Measurements from ENCODE around the gene SORL1-AS1.
A peak's percentile ranks its signal among the peaks of the same experiment; 100 is the strongest.

The SORL1-AS1 gene

DNA sequence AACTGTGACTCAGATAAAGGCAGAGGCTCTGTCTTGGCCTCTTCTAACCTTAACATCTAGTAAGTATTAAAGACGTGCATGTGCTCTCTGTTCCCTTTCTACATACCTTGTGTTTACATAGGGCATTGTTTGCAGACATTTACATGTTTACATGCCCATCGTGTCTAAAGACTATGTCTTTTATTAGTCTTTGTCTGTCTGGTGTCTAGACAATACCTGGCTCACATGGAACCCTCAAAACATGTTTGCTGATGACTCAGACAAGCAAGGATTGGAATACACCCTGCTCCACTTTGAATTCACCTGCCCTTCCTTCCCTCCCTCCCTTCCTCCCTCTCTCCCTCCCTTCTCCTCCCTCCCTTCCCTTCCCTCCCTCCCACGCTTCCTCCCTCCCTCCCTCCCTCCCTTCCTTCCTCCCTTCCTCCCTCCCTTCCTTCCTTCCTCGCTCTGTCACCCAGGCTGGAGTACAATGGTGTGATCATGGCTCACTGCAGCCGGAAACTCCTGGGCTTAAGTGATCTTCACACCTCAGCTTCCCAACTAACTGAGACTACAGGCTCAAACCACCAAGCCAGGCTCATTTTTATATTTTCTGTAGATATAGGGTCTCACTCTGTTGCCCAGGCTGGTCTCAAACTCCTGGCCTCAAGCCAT, 23.7 kb upstream of the SORL1-AS1 start:
- no peak for DNase-seq (ENCODE audit: low read depth)

DNA sequence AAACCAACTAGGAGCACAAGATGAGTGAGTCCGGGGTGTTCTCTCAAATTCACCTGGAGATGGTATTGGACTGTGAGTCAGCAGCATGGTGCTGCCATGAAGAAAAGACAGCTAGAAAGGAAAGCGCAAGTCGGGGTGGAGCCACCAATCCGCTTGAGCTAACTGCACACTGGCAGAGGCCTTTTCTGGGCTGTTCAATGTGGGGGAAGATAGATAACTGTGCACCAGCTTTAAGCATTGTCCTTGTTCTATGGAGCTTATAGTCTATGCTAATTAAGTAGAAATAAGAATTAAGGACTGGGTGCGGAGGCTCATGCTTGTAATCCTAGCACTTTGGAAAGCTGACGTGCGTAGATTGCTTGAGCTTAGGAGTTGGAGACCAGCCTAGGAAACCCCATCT, 21.9 kb upstream of the SORL1-AS1 start:
- no peak for DNase-seq (ENCODE audit: low read depth)

DNA sequence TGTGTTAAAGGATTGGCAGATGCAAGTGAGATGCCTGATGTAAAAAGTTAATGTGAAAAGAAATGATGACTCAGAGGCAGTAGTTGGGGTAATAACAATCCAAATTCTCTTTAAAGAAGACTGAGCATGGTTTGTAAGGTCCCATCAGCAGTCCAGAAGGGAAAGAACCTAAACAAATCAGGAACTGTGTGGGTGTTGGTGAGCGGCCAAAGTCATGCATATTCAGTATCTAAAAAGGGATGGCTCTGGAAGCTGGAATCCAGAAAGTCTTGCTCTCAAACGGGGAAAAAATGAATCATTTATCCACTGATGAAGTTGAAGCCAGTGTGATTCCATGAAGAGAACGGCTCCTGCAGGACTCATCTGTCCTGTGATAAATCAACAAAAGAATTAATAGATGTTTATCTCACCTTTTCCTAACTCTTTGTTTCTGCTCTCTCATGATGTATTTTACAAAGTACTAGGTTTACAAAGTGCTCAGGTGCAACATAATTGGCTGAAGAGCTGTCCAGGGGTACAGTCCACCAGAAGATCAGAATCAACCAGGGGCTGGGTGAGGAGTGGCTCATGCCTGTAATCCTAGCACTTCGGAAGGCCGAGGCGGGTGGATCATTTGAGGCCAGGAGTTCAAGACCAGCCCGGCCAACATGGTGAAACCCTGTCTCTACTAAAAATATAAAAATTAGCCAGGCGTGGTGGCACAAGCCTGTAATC, 20.5 kb upstream of the SORL1-AS1 start:
- DNase-seq (ENCODE audit: low read depth): peak; percentile 55

DNA sequence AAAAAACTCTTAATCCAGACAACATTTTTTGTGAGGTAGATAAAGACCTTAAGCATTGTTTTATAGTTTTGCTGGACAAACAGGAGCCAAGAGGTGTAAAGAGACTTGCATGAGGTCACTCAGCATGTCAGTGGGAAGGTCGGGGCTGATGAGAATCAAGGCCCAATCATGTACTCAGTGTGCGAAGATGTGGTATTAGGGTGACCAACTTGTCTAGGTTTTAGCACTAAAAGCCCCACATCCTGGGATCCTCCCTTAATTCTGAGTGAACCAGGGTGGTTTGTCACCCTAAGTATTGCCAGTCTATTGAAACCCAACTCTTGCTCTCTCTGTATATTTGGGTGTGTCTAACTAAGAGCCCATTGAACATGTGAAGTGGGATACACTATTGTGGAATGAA, 19.5 kb upstream of the SORL1-AS1 start:
- DNase-seq (ENCODE audit: low read depth): no peak

DNA sequence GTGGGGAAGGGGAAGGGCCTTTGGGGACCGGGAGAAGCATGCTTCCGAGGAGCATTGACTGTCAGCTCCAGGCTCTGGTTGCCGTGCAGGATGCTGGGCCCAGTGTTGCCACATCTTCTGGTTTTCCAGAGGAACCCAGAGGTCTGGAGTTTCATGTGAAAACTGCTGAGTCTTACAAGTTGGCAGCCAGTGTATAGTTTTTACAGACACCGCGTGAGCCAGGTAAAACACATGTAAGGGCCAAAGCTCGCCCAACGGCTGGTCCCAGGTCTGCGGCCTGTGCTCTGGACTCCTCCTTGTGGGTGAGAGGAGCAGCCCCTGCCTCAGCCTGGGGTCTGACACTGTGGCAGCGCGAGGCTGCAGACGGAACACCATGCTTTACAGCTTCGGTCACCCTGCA, 18.4 kb upstream of the SORL1-AS1 start:
- DNase-seq (ENCODE audit: low read depth): no peak

DNA sequence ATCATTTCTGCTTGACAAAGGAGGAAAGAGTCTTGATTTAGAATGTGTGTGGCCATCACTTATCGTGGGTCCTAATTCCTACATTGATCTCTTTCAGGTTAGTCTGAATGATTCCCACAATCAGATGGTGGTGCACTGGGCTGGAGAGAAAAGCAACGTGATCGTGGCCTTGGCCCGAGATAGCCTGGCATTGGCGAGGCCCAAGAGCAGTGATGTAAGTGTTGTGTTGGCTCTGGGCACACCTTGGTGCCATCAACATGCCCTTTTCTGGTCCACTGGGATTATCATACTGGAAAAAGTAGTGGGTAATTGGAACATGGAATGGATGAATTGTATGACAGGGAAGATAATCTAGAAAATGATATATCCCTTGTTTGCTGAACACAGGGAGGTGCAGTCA, 17.1 kb upstream of the SORL1-AS1 start:
- no peak for DNase-seq (ENCODE audit: low read depth)

DNA sequence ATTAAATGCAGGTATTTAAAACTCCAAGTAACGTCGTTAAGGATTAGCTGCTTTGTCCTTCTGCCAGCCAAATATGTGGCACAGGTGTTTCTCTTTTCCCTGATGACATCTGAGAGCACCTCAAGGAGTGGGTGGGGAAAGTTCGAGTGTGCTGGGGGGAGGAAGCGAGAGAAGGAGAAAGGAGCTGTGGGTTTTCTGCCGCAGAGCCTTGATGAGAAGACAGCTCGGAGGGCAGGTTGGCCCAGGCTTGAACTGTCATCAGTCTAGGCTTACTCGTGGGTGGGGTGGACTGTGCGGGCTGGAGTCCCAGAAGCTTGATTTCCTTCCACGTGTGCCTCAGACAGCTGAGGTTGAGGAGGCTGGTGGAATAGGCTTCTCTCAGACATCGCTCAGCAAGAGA, 15.2 kb upstream of the SORL1-AS1 start:
- DNase-seq (ENCODE audit: low read depth): no peak

DNA sequence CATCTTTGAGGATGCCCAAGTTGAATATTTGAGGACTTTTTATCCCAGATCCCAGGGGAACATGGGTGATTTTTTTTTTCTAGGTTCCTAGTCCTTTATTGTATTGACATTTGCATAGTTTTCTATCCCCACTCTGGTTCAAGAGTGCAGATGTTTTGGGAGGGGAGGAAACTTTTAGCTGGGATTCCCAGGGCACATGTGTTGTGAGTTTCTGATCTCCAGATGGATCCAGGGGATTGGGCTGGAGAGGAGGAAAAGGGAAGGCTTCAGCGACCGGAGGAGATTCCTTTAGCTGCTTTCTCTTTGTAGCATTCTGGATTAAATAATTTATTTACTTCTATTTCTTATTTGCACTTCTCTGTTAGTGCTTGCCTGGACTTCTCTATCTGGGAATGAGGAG, 14.7 kb upstream of the SORL1-AS1 start:
- DNase-seq (ENCODE audit: low read depth): no peak

DNA sequence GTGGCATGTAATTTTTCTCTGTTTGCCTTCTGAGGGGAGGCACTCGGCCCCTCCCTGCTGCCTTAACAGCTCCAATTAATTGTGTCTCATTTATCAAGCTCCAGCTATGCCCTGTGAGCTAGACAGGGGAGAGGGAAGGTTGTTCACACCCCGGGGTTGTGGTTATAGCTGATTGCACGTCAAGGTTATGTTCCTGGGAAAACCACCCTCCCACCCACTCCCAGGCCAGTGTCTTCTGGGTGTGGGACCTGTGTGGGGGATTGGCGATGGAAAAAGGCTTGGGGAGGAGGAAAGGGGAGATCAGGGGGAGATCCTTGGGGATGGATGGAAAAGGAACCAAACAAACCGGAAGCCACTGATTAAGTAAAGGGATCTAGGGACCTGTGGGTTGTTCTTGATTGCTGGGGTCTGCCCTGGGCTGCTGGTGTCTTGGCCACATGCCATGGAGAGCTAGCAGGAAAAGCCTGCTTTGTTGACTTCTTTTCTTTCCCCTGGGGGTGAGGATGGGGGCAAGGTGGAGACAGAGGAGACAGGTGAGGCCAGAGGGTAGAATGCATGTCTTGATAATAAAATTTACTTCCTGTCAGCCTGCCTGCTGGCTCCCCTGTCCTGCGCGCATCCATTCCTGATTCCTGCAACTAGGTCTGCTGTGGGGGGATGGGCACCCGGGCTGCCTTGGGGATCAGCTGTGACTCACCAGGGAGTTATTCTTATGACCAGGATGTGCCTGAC, 13.5 kb upstream of the SORL1-AS1 start:
- DNase-seq (ENCODE audit: low read depth): peak; percentile 98

DNA sequence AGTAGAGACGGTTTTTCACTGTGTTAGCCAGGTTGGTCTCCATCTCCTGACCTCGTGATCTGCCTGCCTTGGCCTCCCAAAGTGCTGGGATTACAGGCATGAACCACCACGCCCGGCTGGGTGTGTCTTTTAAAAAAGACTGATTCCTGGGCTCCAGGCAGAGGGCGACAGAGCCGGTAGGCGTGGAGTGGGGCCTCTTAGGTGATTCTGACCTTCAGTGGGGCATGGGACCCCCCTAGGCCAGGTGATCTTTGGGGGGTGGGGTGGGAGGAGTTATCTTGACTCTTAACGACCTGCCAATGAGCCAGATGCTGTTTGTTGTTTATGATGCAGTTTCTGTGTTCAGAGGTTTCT, 12.9 kb upstream of the SORL1-AS1 start:
- no peak for DNase-seq (ENCODE audit: low read depth)

DNA sequence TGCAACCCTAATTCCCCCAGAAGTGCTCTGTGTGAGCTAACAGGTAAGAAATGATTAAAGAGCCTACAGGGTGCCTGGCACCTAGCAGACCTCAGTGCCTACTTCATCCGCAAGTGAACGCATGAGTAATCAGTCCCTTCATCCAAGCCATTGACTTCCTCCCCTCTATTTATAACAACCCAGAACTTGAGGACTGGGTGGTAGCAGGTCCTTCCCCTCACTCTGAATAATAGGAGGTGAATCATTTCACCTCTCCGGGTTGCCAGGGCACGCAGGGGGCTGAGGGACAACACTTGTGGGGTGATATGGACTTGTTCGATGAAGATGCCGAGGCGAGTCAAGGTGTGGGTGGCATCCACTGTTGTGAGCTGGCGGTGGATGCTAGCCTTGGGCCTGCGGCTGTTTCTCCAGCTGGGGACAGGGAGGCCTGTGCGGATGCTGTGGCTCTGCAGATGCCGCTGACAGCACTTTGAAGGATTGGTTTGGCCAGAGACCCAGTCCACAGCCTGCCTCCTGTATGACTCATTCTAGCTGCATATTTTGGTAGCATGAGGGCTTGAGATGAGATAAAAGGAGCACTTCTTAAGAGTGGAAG, 11.7 kb upstream of the SORL1-AS1 start:
- DNase-seq (ENCODE audit: low read depth): peak; percentile 94

DNA sequence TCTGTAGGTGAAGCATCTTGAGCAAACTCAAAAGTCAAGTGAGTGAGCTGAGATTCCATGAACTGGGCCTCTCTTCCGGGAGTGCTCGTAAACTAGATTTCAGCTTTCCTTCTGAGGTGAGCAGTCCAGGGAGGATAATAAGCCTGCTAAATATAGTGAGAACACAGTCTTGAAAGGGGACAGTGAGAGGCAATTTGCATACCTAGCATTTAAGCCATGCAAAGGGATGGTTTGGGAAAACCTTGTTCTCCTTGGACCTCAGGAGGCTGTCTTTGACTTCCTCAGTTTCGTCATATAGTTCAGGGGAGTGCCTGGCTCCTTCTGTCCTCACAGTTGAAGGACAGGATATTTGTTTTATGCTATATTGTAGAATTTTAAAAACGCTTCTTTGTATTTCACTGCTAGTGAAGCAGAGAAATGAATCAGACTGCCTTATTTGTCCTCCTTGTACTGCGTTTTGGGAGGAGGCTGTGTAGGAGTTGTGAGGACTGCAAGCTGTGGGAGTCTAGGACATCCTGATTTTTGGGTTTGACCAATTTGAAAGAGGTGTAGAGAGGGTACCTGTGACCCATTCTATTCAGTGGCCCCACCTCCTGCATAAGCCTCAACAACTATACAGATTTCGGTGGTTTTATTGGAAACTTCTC, 11.0 kb upstream of the SORL1-AS1 start:
- no peak for DNase-seq (ENCODE audit: low read depth)

DNA sequence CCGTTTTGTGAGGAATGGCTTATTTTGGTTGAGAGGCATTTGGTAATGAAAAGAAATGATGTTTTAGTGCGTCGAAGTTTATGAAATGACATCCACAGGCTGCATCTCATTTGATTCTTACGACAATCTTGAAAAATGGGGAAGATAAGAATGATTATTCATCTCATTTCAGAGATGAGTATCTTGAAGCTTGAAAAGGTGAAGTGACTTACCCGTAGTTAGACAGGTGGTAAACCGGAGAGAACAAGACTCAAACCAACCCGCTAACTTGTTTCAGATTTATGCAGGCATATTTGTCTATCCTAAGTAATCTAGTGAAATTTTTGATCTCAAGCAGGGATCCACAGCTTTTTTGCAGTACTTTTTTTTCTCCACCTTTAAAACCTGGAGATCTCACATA, 9.1 kb upstream of the SORL1-AS1 start:
- no peak for DNase-seq (ENCODE audit: low read depth)

DNA sequence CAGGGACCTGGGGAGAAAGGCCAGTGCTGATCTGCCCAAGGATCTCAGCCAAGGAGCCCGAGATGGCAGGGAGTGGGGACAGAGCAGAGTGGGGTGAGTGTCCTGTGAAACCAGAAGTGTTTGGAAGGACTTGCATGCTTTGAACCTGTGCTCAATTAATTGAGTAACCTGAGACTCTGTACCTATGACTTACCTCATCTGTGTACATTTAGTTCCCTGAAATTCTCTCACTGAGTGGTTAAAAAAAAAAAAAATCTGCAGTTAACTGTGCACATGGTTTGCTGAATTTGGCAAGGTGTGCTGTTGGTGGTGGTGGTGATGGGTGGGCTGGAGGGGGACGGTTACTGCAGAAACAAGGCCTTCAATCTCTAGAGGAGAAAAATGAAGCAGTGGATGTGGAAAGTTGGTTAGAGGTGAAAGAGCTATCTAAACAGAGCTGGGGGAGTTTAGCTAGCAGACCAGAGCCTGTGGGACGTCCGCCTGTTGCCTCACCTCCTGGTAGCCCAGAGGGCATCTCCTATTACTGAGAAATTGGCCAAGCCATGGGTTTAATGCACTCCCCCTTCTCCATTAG, 8.3 kb upstream of the SORL1-AS1 start:
- no peak for DNase-seq (ENCODE audit: low read depth)

DNA sequence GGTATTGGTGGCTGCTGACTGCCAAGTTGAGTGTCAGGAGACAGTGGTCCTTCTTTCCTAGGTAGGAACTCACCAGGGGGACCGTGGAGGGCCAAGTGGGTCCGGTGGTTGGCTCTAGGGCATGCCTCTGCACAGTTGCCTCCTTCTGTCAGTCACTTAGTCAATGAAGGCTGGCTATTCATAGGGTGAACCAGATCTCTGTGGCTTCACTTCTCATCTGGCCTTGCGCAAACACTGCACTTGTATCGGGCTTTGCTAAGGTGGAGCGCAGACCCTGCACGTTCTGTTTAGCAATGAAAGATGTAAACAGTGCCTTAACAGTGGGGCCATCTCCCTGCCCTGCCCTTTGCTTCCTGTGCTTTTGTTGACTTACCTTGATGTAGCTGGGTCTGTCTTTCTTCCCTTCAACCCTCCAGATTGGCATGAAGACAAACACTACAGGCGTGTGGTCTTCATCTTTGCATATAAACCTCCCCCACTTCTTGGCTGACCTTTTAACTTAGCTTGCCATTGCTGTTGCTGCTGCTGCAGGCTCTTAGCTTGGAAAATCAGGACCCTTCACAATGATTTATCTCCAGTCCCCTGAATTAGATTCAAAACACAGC, 6.7 kb upstream of the SORL1-AS1 start:
- DNase-seq (ENCODE audit: low read depth): no peak

DNA sequence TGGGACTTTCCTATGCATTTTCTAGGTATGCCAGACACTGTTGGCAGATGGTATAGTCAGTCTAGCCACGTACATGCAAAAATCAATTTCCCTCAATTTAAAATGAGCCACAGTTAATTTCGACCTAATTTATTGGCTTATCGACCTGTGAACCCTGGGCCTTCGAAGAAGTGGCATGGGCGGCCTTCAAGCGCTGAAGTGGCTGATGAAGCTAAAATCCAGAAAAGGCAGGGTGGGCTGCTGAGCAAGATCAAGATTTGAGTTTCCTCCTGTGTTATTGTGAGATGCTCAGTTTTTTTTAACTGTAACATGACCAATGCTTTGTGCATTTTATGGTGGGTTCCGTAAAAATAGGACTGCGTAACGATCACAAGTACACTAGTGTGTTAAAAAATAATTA, 5.8 kb upstream of the SORL1-AS1 start:
- DNase-seq (ENCODE audit: low read depth): no peak

DNA sequence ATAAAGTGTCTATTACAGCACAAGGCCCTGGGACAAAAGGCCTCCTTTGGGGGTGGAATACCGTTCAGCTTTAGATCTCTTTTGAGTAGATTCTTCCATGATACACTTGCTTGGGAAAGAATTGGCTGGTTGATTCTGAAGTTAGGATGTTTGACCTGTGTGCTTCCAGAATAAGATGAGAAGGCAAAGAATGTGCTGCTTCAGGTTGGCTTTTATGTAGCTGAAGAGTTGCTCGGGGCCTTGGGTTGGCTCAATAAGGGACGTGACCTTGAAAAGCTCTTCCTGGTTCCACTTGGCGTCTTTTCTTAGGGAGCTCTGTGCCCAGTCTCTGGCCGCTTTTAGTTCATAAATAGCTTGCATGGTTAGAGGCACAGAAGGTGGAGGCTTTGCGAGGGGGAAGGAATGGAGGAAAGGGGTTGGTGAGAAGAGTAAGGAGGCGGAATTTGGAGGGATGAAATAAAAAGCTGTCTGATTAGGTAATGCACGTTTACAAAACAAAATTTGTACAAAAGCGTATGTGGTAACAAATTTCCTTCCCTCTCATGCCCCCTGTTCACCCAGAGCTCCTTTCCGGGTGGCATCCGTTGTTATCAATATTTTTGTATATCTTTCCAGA, 4.2 kb upstream of the SORL1-AS1 start:
- DNase-seq (ENCODE audit: low read depth): no peak

DNA sequence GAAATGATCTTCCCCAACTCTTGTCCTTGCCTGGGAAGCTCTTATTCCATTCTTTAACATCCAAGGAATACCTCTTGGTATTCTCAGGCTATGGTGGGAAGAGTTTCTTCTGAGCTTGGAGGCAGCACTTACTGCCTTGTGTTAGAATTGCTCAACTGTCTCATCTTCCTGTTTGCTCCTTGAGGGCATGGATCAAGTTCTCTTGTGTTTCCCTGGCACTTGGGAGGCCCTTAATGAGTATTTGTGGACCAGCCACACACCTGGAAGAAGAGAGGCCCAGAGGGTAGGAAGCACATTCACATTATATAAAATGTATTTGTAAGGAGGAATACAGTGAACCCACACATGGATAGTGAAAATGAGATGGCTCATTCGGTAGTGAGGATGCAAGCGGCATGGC, 3.4 kb upstream of the SORL1-AS1 start:
- DNase-seq (ENCODE audit: low read depth): no peak

DNA sequence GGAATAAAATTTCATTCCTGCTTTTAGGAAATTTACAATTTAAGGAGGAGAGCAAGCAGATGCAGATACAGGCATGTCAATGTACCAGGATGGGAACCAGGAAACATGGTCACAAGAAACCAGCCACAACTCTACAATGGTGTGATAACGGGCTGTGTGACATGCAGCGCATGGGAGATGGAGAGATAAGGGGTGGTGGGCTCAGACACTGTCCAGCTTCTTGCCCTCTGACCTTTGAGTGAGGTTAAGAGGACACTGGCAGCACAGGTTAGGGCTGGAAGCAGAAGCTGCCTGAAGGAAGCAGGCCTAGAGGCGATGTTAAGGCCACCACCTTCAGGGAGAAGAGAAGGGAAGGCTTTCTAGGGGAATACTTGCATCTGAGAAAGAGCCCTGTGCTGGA, 2.3 kb upstream of the SORL1-AS1 start:
- no peak for DNase-seq (ENCODE audit: low read depth)

DNA sequence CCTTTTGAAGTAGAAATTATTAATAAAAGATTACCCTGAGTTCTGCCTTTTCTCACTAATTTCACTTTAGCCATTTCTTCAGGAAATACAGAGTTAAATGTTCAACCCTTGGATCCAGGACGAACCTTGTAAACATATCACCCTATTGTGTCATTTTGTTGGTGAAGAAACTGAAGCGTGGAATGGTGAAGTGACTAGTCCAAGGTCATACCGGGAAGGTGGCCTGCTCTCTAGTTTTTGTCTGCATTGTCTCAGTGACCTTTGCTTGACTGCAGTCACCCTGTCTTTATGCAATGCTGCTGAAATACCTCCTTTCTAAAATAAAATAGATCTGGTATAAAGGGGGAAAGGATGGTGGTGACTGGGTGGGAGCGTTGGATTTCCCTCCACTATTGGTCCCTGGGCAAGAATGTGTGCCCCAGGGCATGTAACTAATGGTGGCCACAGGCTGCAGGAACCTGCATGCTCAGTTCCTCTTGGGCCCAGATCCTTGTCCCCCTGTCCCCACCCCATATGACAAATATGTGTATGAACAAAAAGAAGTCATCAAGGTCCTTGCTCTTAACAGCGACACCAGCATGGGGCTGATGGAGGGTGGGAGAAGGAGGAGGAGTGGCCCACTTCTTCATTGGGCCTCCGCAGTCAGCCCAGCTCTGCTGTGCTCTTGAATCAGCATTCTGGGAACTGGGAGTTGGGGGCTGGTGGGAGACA, 977 bp upstream of the SORL1-AS1 start:
- no peak for DNase-seq (ENCODE audit: low read depth)
